HTERT RPE-1 (cell line): ENCODE data around the gene NSMCE3.

ENCODE experiments used
- in situ Hi-C: fragments of 300-500 bp; cut with MboI; formaldehyde crosslinking; loops from 4 replicates; pipeline ENCODE4 v1.14.3; 2020; ENCODE audit warnings: low sequenced_read_pairs

NSMCE3 gene

GRCh38 chr15:29269485-29270168 lies at the start of gene NSMCE3:
TSS of gene NSMCE3 (minus strand) at chr15:29269822. CDS start at chr15:29269705, 117 bp downstream.
- in situ Hi-C loops, result no loop called here

GRCh38 chr15:29316422-29316821 lies 46.8 kb upstream of the NSMCE3 start:
- in situ Hi-C loops, result no loop called here

GRCh38 chr15:29312387-29312786 lies 42.8 kb upstream of the NSMCE3 start:
- in situ Hi-C loops, result no loop called here

GRCh38 chr15:29311696-29312095 lies 42.1 kb upstream of the NSMCE3 start:
- in situ Hi-C loops, result no loop called here

GRCh38 chr15:29309139-29309538 lies 39.5 kb upstream of the NSMCE3 start:
- in situ Hi-C loops, result no loop called here

GRCh38 chr15:29308299-29308698 lies 38.7 kb upstream of the NSMCE3 start:
- in situ Hi-C loops, result no loop called here

GRCh38 chr15:29305556-29305955 lies 35.9 kb upstream of the NSMCE3 start:
- in situ Hi-C loops, result no loop called here

GRCh38 chr15:29302871-29303270 lies 33.2 kb upstream of the NSMCE3 start:
- in situ Hi-C loops, result no loop called here

- in situ Hi-C loops, result no loop called here
Measured at GRCh38 chr15:29299784-29300183, 30.2 kb upstream of the NSMCE3 start.

GRCh38 chr15:29299331-29299730 lies 29.7 kb upstream of the NSMCE3 start:
- in situ Hi-C loops, result no loop called here

- in situ Hi-C loops, result no loop called here
Measured at GRCh38 chr15:29294732-29295325, 25.2 kb upstream of the NSMCE3 start.

GRCh38 chr15:29291067-29291845 lies 21.6 kb upstream of the NSMCE3 start:
- in situ Hi-C loops, result no loop called here

GRCh38 chr15:29289173-29289572 lies 19.6 kb upstream of the NSMCE3 start:
- in situ Hi-C loops, result no loop called here

GRCh38 chr15:29285386-29285785 lies 15.8 kb upstream of the NSMCE3 start:
- in situ Hi-C loops, result no loop called here

GRCh38 chr15:29283381-29283780 lies 13.8 kb upstream of the NSMCE3 start:
- in situ Hi-C loops, result no loop called here

- in situ Hi-C loops, result no loop called here
Measured at GRCh38 chr15:29280514-29280913, 10.9 kb upstream of the NSMCE3 start.

- in situ Hi-C loops, result no loop called here
Measured at GRCh38 chr15:29278436-29279105, 8.9 kb upstream of the NSMCE3 start.

- in situ Hi-C loops, result no loop called here
Measured at GRCh38 chr15:29276366-29276765, 6.7 kb upstream of the NSMCE3 start.

GRCh38 chr15:29275855-29276254 lies 6.2 kb upstream of the NSMCE3 start:
- in situ Hi-C loops, result no loop called here

- in situ Hi-C loops, result no loop called here
Measured at GRCh38 chr15:29274946-29275345, 5.3 kb upstream of the NSMCE3 start.

- in situ Hi-C loops, result no loop called here
Measured at GRCh38 chr15:29272219-29272618, 2.6 kb upstream of the NSMCE3 start.
